H1 (cell line): ENCODE data around the gene ANP32A. TPM values are rescaled to one million over a fixed set of nuclear protein-coding genes. Genes with fewer than 3 reads are reported as not detected.

Source experiments
- BRCA1 ChIP-seq: IDR thresholded peaks from 2 replicates; pipeline ENCODE4 v1.6.1; 2012; ENCODE audit warnings: low read depth, low read length, improper control_type of control experiment
- CREB1 ChIP-seq: IDR thresholded peaks from 2 replicates; pipeline ENCODE4 v1.6.1; 2012; ENCODE audit warnings: inconsistent platforms
- EP300 ChIP-seq, 2 experiments: IDR thresholded peaks; 1 replicate in 1 of 2; 2 replicates in 1 of 2; pipeline ENCODE4 v1.6.1; 2011 to 2012; ENCODE audit warnings: low read depth in 2 of 2, low read length in 2 of 2, mild to moderate bottlenecking in 2 of 2, borderline replicate concordance in 1 of 2, inconsistent platforms in 1 of 2, moderate library complexity in 1 of 2
- JUN ChIP-seq: IDR thresholded peaks from 2 replicates; pipeline ENCODE4 v1.6.1; 2011; ENCODE audit warnings: low read depth, mild to moderate bottlenecking, improper control_type of control experiment, low read length
- KDM1A ChIP-seq: fragments of 200-600, 300-600 bp; sonication (generic); IDR thresholded peaks from 2 replicates; pipeline ENCODE4 v1.7.1; 2016; ENCODE audit warnings: mild to moderate bottlenecking, low read length, borderline replicate concordance
- KDM4A ChIP-seq: IDR thresholded peaks from one replicate; pipeline ENCODE4 v1.7.1; 2012; ENCODE audit warnings: low read depth, mild to moderate bottlenecking, moderate library complexity, low read length, inconsistent platforms; ENCODE audit not compliant: severe bottlenecking
- SRF ChIP-seq: IDR thresholded peaks from 2 replicates; pipeline ENCODE4 v1.6.1; 2011; ENCODE audit warnings: mild to moderate bottlenecking, low read depth, low read length, moderate library complexity
- TAF1 ChIP-seq: IDR thresholded peaks from 2 replicates; pipeline ENCODE4 v1.6.1; 2011; ENCODE audit warnings: mild to moderate bottlenecking, low read depth, low read length
- TAF7 ChIP-seq: optimal IDR thresholded peaks from 2 replicates; pipeline ENCODE3; 2011; ENCODE audit warnings: low read depth, mild to moderate bottlenecking, inconsistent platforms, low read length, moderate library complexity, borderline replicate concordance
- polyA plus RNA-seq, 7 experiments: library from polyadenylated mRNA; depleted of rRNA in 3 of 7; stranded (reverse) in 5 of 7; unstranded in 2 of 7; fragments of >200 nt in 5 of 7; fragments of 200-250 nt in 2 of 7; gene quantifications; 1 replicate in 5 of 7; 2 replicates in 1 of 7; 4 replicates in 1 of 7; pipeline versions ENCODE4 v1.2.1 to v1.2.3, GENCODE V29; 2011 to 2013; ENCODE audit warnings: missing spikeins in 2 of 7, mixed read lengths in 2 of 7
- total RNA-seq: library from RNA; stranded (reverse); fragmentation: NEBNext Ultra II Directional; extraction: Animal tissue kit (Norgen Biotek cat#: 25700); gene quantifications from 2 replicates; pipeline ENCODE4 v1.2.1, GENCODE V29; 2021
- TF ChIP-seq, protein P1 (sequence below): fragments of 300-600 bp; sonication (generic); IDR thresholded peaks from 2 replicates; pipeline ENCODE4 v1.7.1; 2012; ENCODE audit warnings: low read length, moderate library complexity, mild to moderate bottlenecking, inconsistent platforms; ENCODE audit not compliant: insufficient replicate concordance

Gene ANP32A
- total and polyA plus RNA-seq, 2 of the 8 experiments (the other 6 are each of a cell fraction or from before 2014, with no cell fraction given), result 70.8 to 295 TPM

- TF ChIP-seq, protein P1, sequence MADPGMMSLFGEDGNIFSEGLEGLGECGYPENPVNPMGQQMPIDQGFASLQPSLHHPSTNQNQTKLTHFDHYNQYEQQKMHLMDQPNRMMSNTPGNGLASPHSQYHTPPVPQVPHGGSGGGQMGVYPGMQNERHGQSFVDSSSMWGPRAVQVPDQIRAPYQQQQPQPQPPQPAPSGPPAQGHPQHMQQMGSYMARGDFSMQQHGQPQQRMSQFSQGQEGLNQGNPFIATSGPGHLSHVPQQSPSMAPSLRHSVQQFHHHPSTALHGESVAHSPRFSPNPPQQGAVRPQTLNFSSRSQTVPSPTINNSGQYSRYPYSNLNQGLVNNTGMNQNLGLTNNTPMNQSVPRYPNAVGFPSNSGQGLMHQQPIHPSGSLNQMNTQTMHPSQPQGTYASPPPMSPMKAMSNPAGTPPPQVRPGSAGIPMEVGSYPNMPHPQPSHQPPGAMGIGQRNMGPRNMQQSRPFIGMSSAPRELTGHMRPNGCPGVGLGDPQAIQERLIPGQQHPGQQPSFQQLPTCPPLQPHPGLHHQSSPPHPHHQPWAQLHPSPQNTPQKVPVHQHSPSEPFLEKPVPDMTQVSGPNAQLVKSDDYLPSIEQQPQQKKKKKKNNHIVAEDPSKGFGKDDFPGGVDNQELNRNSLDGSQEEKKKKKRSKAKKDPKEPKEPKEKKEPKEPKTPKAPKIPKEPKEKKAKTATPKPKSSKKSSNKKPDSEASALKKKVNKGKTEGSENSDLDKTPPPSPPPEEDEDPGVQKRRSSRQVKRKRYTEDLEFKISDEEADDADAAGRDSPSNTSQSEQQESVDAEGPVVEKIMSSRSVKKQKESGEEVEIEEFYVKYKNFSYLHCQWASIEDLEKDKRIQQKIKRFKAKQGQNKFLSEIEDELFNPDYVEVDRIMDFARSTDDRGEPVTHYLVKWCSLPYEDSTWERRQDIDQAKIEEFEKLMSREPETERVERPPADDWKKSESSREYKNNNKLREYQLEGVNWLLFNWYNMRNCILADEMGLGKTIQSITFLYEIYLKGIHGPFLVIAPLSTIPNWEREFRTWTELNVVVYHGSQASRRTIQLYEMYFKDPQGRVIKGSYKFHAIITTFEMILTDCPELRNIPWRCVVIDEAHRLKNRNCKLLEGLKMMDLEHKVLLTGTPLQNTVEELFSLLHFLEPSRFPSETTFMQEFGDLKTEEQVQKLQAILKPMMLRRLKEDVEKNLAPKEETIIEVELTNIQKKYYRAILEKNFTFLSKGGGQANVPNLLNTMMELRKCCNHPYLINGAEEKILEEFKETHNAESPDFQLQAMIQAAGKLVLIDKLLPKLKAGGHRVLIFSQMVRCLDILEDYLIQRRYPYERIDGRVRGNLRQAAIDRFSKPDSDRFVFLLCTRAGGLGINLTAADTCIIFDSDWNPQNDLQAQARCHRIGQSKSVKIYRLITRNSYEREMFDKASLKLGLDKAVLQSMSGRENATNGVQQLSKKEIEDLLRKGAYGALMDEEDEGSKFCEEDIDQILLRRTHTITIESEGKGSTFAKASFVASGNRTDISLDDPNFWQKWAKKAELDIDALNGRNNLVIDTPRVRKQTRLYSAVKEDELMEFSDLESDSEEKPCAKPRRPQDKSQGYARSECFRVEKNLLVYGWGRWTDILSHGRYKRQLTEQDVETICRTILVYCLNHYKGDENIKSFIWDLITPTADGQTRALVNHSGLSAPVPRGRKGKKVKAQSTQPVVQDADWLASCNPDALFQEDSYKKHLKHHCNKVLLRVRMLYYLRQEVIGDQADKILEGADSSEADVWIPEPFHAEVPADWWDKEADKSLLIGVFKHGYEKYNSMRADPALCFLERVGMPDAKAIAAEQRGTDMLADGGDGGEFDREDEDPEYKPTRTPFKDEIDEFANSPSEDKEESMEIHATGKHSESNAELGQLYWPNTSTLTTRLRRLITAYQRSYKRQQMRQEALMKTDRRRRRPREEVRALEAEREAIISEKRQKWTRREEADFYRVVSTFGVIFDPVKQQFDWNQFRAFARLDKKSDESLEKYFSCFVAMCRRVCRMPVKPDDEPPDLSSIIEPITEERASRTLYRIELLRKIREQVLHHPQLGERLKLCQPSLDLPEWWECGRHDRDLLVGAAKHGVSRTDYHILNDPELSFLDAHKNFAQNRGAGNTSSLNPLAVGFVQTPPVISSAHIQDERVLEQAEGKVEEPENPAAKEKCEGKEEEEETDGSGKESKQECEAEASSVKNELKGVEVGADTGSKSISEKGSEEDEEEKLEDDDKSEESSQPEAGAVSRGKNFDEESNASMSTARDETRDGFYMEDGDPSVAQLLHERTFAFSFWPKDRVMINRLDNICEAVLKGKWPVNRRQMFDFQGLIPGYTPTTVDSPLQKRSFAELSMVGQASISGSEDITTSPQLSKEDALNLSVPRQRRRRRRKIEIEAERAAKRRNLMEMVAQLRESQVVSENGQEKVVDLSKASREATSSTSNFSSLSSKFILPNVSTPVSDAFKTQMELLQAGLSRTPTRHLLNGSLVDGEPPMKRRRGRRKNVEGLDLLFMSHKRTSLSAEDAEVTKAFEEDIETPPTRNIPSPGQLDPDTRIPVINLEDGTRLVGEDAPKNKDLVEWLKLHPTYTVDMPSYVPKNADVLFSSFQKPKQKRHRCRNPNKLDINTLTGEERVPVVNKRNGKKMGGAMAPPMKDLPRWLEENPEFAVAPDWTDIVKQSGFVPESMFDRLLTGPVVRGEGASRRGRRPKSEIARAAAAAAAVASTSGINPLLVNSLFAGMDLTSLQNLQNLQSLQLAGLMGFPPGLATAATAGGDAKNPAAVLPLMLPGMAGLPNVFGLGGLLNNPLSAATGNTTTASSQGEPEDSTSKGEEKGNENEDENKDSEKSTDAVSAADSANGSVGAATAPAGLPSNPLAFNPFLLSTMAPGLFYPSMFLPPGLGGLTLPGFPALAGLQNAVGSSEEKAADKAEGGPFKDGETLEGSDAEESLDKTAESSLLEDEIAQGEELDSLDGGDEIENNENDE, result no peak
- TF ChIP-seq TAF7, result no peak
- no peak for TF ChIP-seq CREB1
- no peak for TF ChIP-seq TAF1
- TF ChIP-seq JUN, result no peak
- no peak for TF ChIP-seq SRF
- no peak for TF ChIP-seq EP300 (IDR thresholded peaks at IDR 0.05; ENCODE audit: borderline replicate concordance in 1 of 2, low read depth in 2 of 2, low read length in 2 of 2)
- no peak for TF ChIP-seq KDM1A
- no peak for TF ChIP-seq KDM4A
- TF ChIP-seq BRCA1, result no peak
Observed at GRCh38 chr15:68797191-68797590, 23.5 kb downstream of the ANP32A start (continued).
